ENCODE measurements around the gene CYP19A1.

The CYP19A1 gene

GRCh38 chr15:51312166-51313073 is 26.0 kb downstream of the CYP19A1 start:
- DNase-seq (ENCODE audit: insufficient read length, low spot score) (no peak), FAIRE-seq (no peak)
- no peak for TF ChIP-seq TAF1 (IDR thresholded peaks at IDR 0.05; ENCODE audit: low read depth, low read length)
- TF ChIP-seq SPI1 (IDR thresholded peaks at IDR 0.05; ENCODE audit: low read depth, low read length), result no peak
- TF ChIP-seq POLR2AphosphoS5 (IDR thresholded peaks at IDR 0.05; ENCODE audit: low read depth, low read length), result no peak
- TF ChIP-seq PAX5 (IDR thresholded peaks at IDR 0.05; ENCODE audit: insufficient read depth, low read length, severe bottlenecking), result no peak
- TF ChIP-seq POLR2A (IDR thresholded peaks at IDR 0.05; ENCODE audit: low read depth, low read length), result no peak
- TF ChIP-seq POU2F2 (IDR thresholded peaks at IDR 0.05; ENCODE audit: low read depth, low read length), result no peak

GRCh38 chr15:51311510-51311909 is 26.9 kb downstream of the CYP19A1 start:
- no peak for FAIRE-seq
- no peak for DNase-seq (ENCODE audit: insufficient read length, low spot score)
- TF ChIP-seq POLR2A (IDR thresholded peaks at IDR 0.05; ENCODE audit: low read depth, low read length) (no peak), PAX5 (IDR thresholded peaks at IDR 0.05; ENCODE audit: insufficient read depth, low read length, severe bottlenecking) (no peak), POLR2AphosphoS5 (IDR thresholded peaks at IDR 0.05; ENCODE audit: low read depth, low read length) (no peak), TAF1 (IDR thresholded peaks at IDR 0.05; ENCODE audit: low read depth, low read length) (no peak), POU2F2 (IDR thresholded peaks at IDR 0.05; ENCODE audit: low read depth, low read length) (no peak), SPI1 (IDR thresholded peaks at IDR 0.05; ENCODE audit: low read depth, low read length) (no peak)

GRCh38 chr15:51310064-51310463 is 28.3 kb downstream of the CYP19A1 start:
- FAIRE-seq, result no peak
- no peak for TF ChIP-seq POLR2A (IDR thresholded peaks at IDR 0.05; ENCODE audit: low read depth, low read length)
- no peak for TF ChIP-seq PAX5 (IDR thresholded peaks at IDR 0.05; ENCODE audit: insufficient read depth, low read length, severe bottlenecking)
- TF ChIP-seq POU2F2 (IDR thresholded peaks at IDR 0.05; ENCODE audit: low read depth, low read length), result no peak
- TF ChIP-seq TAF1 (IDR thresholded peaks at IDR 0.05; ENCODE audit: low read depth, low read length), result no peak
- TF ChIP-seq SPI1 (IDR thresholded peaks at IDR 0.05; ENCODE audit: low read depth, low read length), result no peak
- TF ChIP-seq POLR2AphosphoS5 (IDR thresholded peaks at IDR 0.05; ENCODE audit: low read depth, low read length), result no peak

DNA sequence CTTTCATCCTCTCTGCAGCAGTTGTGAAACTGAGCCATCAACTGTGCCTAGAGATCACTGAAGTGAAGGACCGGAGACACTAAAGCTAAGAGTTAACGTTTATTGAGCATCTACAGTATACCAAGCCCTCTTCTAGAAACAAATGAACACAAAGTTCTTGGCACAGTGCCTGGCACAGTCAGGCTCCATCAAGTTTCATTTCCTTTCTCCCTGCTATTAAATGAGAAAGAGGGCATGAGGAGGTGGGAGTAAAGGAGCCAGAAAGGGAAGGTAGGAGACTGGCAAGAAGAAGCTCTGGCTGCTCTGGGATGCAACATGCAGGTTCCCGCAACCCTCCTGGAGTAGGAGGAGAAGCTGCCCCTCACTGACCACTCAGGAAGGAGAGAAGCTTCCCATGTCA is 30.6 kb downstream of the CYP19A1 start:
- DNase-seq (ENCODE audit: insufficient read length, low spot score) (no peak), FAIRE-seq (no peak)
- TF ChIP-seq POLR2A (IDR thresholded peaks at IDR 0.05; ENCODE audit: low read depth, low read length) (no peak), SPI1 (IDR thresholded peaks at IDR 0.05; ENCODE audit: low read depth, low read length) (no peak), POU2F2 (IDR thresholded peaks at IDR 0.05; ENCODE audit: low read depth, low read length) (no peak), PAX5 (IDR thresholded peaks at IDR 0.05; ENCODE audit: insufficient read depth, low read length, severe bottlenecking) (no peak), POLR2AphosphoS5 (IDR thresholded peaks at IDR 0.05; ENCODE audit: low read depth, low read length) (no peak), TAF1 (IDR thresholded peaks at IDR 0.05; ENCODE audit: low read depth, low read length) (no peak)

More at GRCh38 chr15:51310064-51310463, 28.3 kb downstream of the CYP19A1 start:
- DNase-seq (ENCODE audit: insufficient read length, low spot score), result no peak

- no peak for TF ChIP-seq POLR2A (IDR thresholded peaks at IDR 0.05; ENCODE audit: low read depth, low read length)
- TF ChIP-seq POLR2AphosphoS5 (IDR thresholded peaks at IDR 0.05; ENCODE audit: low read depth, low read length), result no peak
- no peak for TF ChIP-seq SPI1 (IDR thresholded peaks at IDR 0.05; ENCODE audit: low read depth, low read length)
- TF ChIP-seq POU2F2 (IDR thresholded peaks at IDR 0.05; ENCODE audit: low read depth, low read length), result no peak
- no peak for TF ChIP-seq PAX5 (IDR thresholded peaks at IDR 0.05; ENCODE audit: insufficient read depth, low read length, severe bottlenecking)
- no peak for TF ChIP-seq TAF1 (IDR thresholded peaks at IDR 0.05; ENCODE audit: low read depth, low read length)
- DNase-seq (ENCODE audit: insufficient read length, low spot score) (no peak), FAIRE-seq (no peak)
Measured at GRCh38 chr15:51307325-51307724, 31.1 kb downstream of the CYP19A1 start.

GRCh38 chr15:51303462-51303980 is 34.9 kb downstream of the CYP19A1 start:
- FAIRE-seq (no peak), DNase-seq (ENCODE audit: insufficient read length, low spot score) (no peak)

GRCh38 chr15:51302480-51302879 is 35.9 kb downstream of the CYP19A1 start:
- TF ChIP-seq POU2F2 (IDR thresholded peaks at IDR 0.05; ENCODE audit: low read depth, low read length) (no peak), POLR2A (IDR thresholded peaks at IDR 0.05; ENCODE audit: low read depth, low read length) (no peak), SPI1 (IDR thresholded peaks at IDR 0.05; ENCODE audit: low read depth, low read length) (no peak), TAF1 (IDR thresholded peaks at IDR 0.05; ENCODE audit: low read depth, low read length) (no peak), PAX5 (IDR thresholded peaks at IDR 0.05; ENCODE audit: insufficient read depth, low read length, severe bottlenecking) (no peak), POLR2AphosphoS5 (IDR thresholded peaks at IDR 0.05; ENCODE audit: low read depth, low read length) (no peak)
- FAIRE-seq (no peak), DNase-seq (ENCODE audit: insufficient read length, low spot score) (no peak)

More at GRCh38 chr15:51303462-51303980, 34.9 kb downstream of the CYP19A1 start:
- TF ChIP-seq POLR2AphosphoS5 (IDR thresholded peaks at IDR 0.05; ENCODE audit: low read depth, low read length) (no peak), SPI1 (IDR thresholded peaks at IDR 0.05; ENCODE audit: low read depth, low read length) (peak; percentile 71), POU2F2 (IDR thresholded peaks at IDR 0.05; ENCODE audit: low read depth, low read length) (no peak)

- no peak for FAIRE-seq
- no peak for DNase-seq (ENCODE audit: insufficient read length, low spot score)
- TF ChIP-seq SPI1 (IDR thresholded peaks at IDR 0.05; ENCODE audit: low read depth, low read length) (no peak), POLR2A (IDR thresholded peaks at IDR 0.05; ENCODE audit: low read depth, low read length) (no peak), PAX5 (IDR thresholded peaks at IDR 0.05; ENCODE audit: insufficient read depth, low read length, severe bottlenecking) (no peak), POLR2AphosphoS5 (IDR thresholded peaks at IDR 0.05; ENCODE audit: low read depth, low read length) (no peak), TAF1 (IDR thresholded peaks at IDR 0.05; ENCODE audit: low read depth, low read length) (no peak), POU2F2 (IDR thresholded peaks at IDR 0.05; ENCODE audit: low read depth, low read length) (no peak)
Measured at GRCh38 chr15:51299187-51300015, 39.0 kb downstream of the CYP19A1 start.

GRCh38 chr15:51298620-51299019 is 39.8 kb downstream of the CYP19A1 start:
- TF ChIP-seq TAF1 (IDR thresholded peaks at IDR 0.05; ENCODE audit: low read depth, low read length), result no peak
- TF ChIP-seq POLR2A (IDR thresholded peaks at IDR 0.05; ENCODE audit: low read depth, low read length), result no peak
- TF ChIP-seq PAX5 (IDR thresholded peaks at IDR 0.05; ENCODE audit: insufficient read depth, low read length, severe bottlenecking), result no peak
- TF ChIP-seq POLR2AphosphoS5 (IDR thresholded peaks at IDR 0.05; ENCODE audit: low read depth, low read length), result no peak
- TF ChIP-seq SPI1 (IDR thresholded peaks at IDR 0.05; ENCODE audit: low read depth, low read length), result no peak
- TF ChIP-seq POU2F2 (IDR thresholded peaks at IDR 0.05; ENCODE audit: low read depth, low read length), result no peak
- FAIRE-seq, result no peak

More at GRCh38 chr15:51298620-51299019, 39.8 kb downstream of the CYP19A1 start:
- DNase-seq (ENCODE audit: insufficient read length, low spot score), result no peak
